GM23338 (cell line): ENCODE data around the gene PTAFR. TPM values are rescaled to one million over a fixed set of nuclear protein-coding genes. Genes with fewer than 3 reads are reported as not detected.

Experiments
- ATAC-seq: fragments of 200-7000 bp; cut with Tn5 transposase; 3 replicates; pipeline ENCODE4 v1.9.1; 2020
- DNase-seq: peaks from one replicate; pipeline ENCODE4 v3.0.0-alpha.2; 2015; ENCODE audit warnings: low spot score
- H2AFZ ChIP-seq: fragments of 200-600 bp; sonication (generic); 2 replicates; pipeline ENCODE4 v1.8.0; 2016; ENCODE audit warnings: antibody characterized with exemption, mild to moderate bottlenecking, moderate library complexity
- H3F3A ChIP-seq: fragments of 200-600 bp; sonication (generic); replicated peaks from 2 replicates; pipeline ENCODE4 v1.8.0; 2017; ENCODE audit warnings: antibody characterized with exemption, mixed run types, low read depth
- H3K27ac ChIP-seq: fragments of 200-600 bp; sonication (generic); 2 replicates; pipeline ENCODE4 v1.6.1; 2016; ENCODE audit warnings: low read depth
- H3K27me3 ChIP-seq: fragments of 200-600 bp; sonication (generic); 2 replicates; pipeline ENCODE4 v1.8.0; 2016; ENCODE audit warnings: mild to moderate bottlenecking, mixed run types, moderate library complexity; ENCODE audit not compliant: insufficient read depth
- H3K36me3 ChIP-seq: fragments of 200-600 bp; sonication (generic); 2 replicates; pipeline ENCODE4 v1.8.0; 2016; ENCODE audit warnings: mild to moderate bottlenecking; ENCODE audit not compliant: insufficient read depth
- H3K4me1 ChIP-seq: fragments of 200-600 bp; sonication (generic); 2 replicates; pipeline ENCODE4 v1.8.0; 2016; ENCODE audit warnings: mild to moderate bottlenecking, moderate library complexity; ENCODE audit not compliant: insufficient read depth
- H3K4me2 ChIP-seq: fragments of 200-600 bp; sonication (generic); 2 replicates; pipeline ENCODE4 v1.7.1; 2017; ENCODE audit warnings: mixed run types
- H3K4me3 ChIP-seq: fragments of 200-600 bp; sonication (generic); 2 replicates; pipeline ENCODE4 v1.6.1; 2016; ENCODE audit warnings: mixed run types
- H3K79me2 ChIP-seq: fragments of 200-600 bp; sonication (generic); replicated peaks from 2 replicates; pipeline ENCODE4 v1.8.0; 2017; ENCODE audit warnings: mild to moderate bottlenecking; ENCODE audit not compliant: insufficient read depth
- H3K9me2 ChIP-seq: fragments of 200-600 bp; sonication (generic); 2 replicates; pipeline ENCODE4 v1.8.0; 2017; ENCODE audit not compliant: insufficient read depth
- H4K20me1 ChIP-seq: fragments of 200-600 bp; sonication (generic); replicated peaks from 2 replicates; pipeline ENCODE4 v1.8.0; 2017; ENCODE audit warnings: mild to moderate bottlenecking; ENCODE audit not compliant: insufficient read depth
- H3K27ac Mint-ChIP-seq: 2 replicates; pipeline ENCODE4 v1.8.0; 2020; ENCODE audit warnings: inconsistent platforms, mild to moderate bottlenecking, moderate library complexity, mixed read lengths
- H3K27me3 Mint-ChIP-seq: 3 replicates; pipeline ENCODE4 v1.8.0; 2022; ENCODE audit warnings: low read depth, mild to moderate bottlenecking, moderate library complexity, mixed read lengths, inconsistent platforms; ENCODE audit not compliant: insufficient read depth, poor library complexity
- H3K36me3 Mint-ChIP-seq: 3 replicates; pipeline ENCODE4 v1.8.0; 2021; ENCODE audit warnings: low read depth, mild to moderate bottlenecking, inconsistent platforms, moderate library complexity, mixed read lengths
- H3K4me1 Mint-ChIP-seq: 3 replicates; pipeline ENCODE4 v1.8.0; 2020; ENCODE audit warnings: mild to moderate bottlenecking, inconsistent platforms, mixed read lengths
- H3K4me3 Mint-ChIP-seq: 3 replicates; pipeline ENCODE4 v1.8.0; 2021; ENCODE audit warnings: moderate library complexity, mild to moderate bottlenecking, inconsistent platforms, mixed read lengths
- H3K9me3 Mint-ChIP-seq: 3 replicates; pipeline ENCODE4 v1.8.0; 2020; ENCODE audit warnings: moderate library complexity, mild to moderate bottlenecking, inconsistent platforms, mixed read lengths
- CREB1 ChIP-seq: fragments of 250-450 bp; sonication (Bioruptor Pico); IDR thresholded peaks from 2 replicates; pipeline ENCODE4 v1.5.0; 2020; ENCODE audit warnings: low read depth, mild to moderate bottlenecking, moderate library complexity
- EZH2 ChIP-seq: fragments of 200-600 bp; sonication (generic); IDR thresholded peaks from one replicate; pipeline ENCODE4 v1.8.0; 2017; ENCODE audit warnings: antibody characterized with exemption, mild to moderate bottlenecking, low read depth; ENCODE audit not compliant: unreplicated experiment
- EZH2phosphoT487 ChIP-seq: fragments of 200-600 bp; sonication (generic); IDR thresholded peaks from one replicate; pipeline ENCODE4 v1.8.1; 2018; ENCODE audit warnings: antibody characterized with exemption; ENCODE audit not compliant: unreplicated experiment
- NANOG ChIP-seq: IDR thresholded peaks from 2 replicates; pipeline ENCODE4 v1.6.1; 2016; ENCODE audit warnings: antibody characterized with exemption, borderline replicate concordance
- STAT1 ChIP-seq: IDR thresholded peaks from one replicate; pipeline ENCODE4 v1.6.1; 2016; ENCODE audit warnings: antibody characterized with exemption; ENCODE audit not compliant: unreplicated experiment
- ZNF114 ChIP-seq: fragments of 250-450 bp; sonication (Bioruptor Pico); IDR thresholded peaks from 2 replicates; pipeline ENCODE4 v1.5.0; 2020; ENCODE audit warnings: mild to moderate bottlenecking, moderate library complexity
- ZNF331 ChIP-seq: fragments of 250-450 bp; sonication (Bioruptor Pico); IDR thresholded peaks from 2 replicates; pipeline ENCODE4 v1.5.0; 2020; ENCODE audit warnings: low read depth, mild to moderate bottlenecking, moderate library complexity
- polyA plus RNA-seq: library from polyadenylated mRNA; unstranded; fragments of >200 nt; fragmentation: Nextera tagmentation; extraction: Ambion mirVana; gene quantifications from 2 replicates; pipeline ENCODE4 v1.2.1, GENCODE V29; 2016
- total RNA-seq: library from RNA; depleted of rRNA; stranded (reverse); fragments of >200 nt; shearing (Covaris generic); gene quantifications from 2 replicates; pipeline ENCODE4 v1.2.3, GENCODE V29; 2014
- TF ChIP-seq, protein P1 (sequence below): fragments of 250-450 bp; sonication (Bioruptor Pico); IDR thresholded peaks from 2 replicates; pipeline ENCODE4 v1.5.0; 2020; ENCODE audit warnings: mild to moderate bottlenecking, moderate library complexity
- TF ChIP-seq, protein P2 (sequence below), 2 experiments: fragments of 200-600 bp in 1 of 2; sonication (generic) in 1 of 2; conservative IDR thresholded peaks; 2 replicates each; pipeline versions ENCODE4 v1.5.1 to v1.6.1; 2016 to 2017; ENCODE audit warnings: antibody characterized with exemption in 2 of 2, low read depth in 2 of 2, mild to moderate bottlenecking in 2 of 2, moderate library complexity in 1 of 2
- TF ChIP-seq, protein P3 (sequence below): IDR thresholded peaks from 2 replicates; pipeline ENCODE4 v1.6.1; 2016; ENCODE audit warnings: antibody characterized with exemption

The PTAFR gene
- total and polyA plus RNA-seq, 2 experiments from 2014 or later = 0.29 to 0.76 TPM

DNA sequence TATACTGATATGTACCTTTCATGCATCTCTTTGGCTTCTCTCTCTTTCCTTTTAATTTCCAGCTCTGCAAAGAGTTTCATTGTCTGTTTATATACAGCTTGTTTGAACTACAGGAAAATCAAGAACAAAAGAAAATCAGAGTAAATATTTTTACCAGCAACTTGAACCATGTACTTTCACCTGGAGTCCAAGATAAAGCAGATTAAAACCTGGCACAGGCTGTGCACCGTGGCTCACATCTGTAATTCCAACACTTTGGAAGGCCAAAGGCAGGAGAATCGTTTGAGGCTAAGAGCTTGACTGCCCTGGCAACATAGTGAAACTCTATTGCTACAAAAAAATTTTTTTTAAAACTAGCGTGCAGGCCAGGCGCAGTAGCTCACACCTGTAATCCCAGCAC lies 28.8 kb upstream of the PTAFR start:
- H3K9me2 ChIP-seq = no peaks in the 10 kb centered on the region
- Mint-ChIP-seq H3K4me3 (no peak overlapping the region), H3K27me3 (no peaks in the 10 kb centered on the region), H3K36me3 (peaks cover 72% of the 10 kb centered on the region), H3K4me1 (peaks cover 4% of the 10 kb centered on the region; the same call in 1 of the 3 replicates), H3K9me3 (no peaks in the 10 kb centered on the region), H3K27ac (no peak overlapping the region)
- H3K79me2 ChIP-seq = peaks cover 9% of the 10 kb centered on the region; the same call in 1 of the 2 replicates
- no peaks in the 10 kb centered on the region for H3K4me1 ChIP-seq
- H3K4me2 ChIP-seq = no peak overlapping the region
- H2AFZ ChIP-seq = no peak overlapping the region
- no peak overlapping the region for H3K27ac ChIP-seq
- 0 out of 2 replicates have a peak, but pooled peaks cover 2% of the 10 kb centered on the region for H4K20me1 ChIP-seq
- no peaks in the 10 kb centered on the region for H3K27me3 ChIP-seq
- H3F3A ChIP-seq = peaks cover 1% of the 10 kb centered on the region; the same call in 1 of the 2 replicates
- TF ChIP-seq ZNF331 (CRISPR knock-in tag) (no peak), CREB1 (CRISPR knock-in tag) (no peak)
- TF ChIP-seq, protein P1, sequence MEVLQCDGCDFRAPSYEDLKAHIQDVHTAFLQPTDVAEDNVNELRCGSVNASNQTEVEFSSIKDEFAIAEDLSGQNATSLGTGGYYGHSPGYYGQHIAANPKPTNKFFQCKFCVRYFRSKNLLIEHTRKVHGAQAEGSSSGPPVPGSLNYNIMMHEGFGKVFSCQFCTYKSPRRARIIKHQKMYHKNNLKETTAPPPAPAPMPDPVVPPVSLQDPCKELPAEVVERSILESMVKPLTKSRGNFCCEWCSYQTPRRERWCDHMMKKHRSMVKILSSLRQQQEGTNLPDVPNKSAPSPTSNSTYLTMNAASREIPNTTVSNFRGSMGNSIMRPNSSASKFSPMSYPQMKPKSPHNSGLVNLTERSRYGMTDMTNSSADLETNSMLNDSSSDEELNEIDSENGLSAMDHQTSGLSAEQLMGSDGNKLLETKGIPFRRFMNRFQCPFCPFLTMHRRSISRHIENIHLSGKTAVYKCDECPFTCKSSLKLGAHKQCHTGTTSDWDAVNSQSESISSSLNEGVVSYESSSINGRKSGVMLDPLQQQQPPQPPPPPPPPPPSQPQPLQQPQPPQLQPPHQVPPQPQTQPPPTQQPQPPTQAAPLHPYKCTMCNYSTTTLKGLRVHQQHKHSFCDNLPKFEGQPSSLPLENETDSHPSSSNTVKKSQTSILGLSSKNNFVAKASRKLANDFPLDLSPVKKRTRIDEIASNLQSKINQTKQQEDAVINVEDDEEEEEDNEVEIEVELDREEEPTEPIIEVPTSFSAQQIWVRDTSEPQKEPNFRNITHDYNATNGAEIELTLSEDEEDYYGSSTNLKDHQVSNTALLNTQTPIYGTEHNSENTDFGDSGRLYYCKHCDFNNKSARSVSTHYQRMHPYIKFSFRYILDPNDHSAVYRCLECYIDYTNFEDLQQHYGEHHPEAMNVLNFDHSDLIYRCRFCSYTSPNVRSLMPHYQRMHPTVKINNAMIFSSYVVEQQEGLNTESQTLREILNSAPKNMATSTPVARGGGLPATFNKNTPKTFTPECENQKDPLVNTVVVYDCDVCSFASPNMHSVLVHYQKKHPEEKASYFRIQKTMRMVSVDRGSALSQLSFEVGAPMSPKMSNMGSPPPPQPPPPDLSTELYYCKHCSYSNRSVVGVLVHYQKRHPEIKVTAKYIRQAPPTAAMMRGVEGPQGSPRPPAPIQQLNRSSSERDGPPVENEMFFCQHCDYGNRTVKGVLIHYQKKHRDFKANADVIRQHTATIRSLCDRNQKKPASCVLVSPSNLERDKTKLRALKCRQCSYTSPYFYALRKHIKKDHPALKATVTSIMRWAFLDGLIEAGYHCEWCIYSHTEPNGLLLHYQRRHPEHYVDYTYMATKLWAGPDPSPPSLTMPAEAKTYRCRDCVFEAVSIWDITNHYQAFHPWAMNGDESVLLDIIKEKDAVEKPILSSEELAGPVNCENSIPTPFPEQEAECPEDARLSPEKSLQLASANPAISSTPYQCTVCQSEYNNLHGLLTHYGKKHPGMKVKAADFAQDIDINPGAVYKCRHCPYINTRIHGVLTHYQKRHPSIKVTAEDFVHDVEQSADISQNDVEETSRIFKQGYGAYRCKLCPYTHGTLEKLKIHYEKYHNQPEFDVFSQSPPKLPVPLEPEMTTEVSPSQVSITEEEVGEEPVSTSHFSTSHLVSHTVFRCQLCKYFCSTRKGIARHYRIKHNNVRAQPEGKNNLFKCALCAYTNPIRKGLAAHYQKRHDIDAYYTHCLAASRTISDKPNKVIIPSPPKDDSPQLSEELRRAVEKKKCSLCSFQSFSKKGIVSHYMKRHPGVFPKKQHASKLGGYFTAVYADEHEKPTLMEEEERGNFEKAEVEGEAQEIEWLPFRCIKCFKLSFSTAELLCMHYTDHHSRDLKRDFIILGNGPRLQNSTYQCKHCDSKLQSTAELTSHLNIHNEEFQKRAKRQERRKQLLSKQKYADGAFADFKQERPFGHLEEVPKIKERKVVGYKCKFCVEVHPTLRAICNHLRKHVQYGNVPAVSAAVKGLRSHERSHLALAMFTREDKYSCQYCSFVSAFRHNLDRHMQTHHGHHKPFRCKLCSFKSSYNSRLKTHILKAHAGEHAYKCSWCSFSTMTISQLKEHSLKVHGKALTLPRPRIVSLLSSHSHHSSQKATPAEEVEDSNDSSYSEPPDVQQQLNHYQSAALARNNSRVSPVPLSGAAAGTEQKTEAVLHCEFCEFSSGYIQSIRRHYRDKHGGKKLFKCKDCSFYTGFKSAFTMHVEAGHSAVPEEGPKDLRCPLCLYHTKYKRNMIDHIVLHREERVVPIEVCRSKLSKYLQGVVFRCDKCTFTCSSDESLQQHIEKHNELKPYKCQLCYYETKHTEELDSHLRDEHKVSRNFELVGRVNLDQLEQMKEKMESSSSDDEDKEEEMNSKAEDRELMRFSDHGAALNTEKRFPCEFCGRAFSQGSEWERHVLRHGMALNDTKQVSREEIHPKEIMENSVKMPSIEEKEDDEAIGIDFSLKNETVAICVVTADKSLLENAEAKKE (CRISPR knock-in tag) = no peak
- ATAC-seq = no peak
- H3K36me3 ChIP-seq = peaks cover 56% of the 10 kb centered on the region
- no peak overlapping the region for H3K4me3 ChIP-seq
- DNase-seq = no peak

DNA sequence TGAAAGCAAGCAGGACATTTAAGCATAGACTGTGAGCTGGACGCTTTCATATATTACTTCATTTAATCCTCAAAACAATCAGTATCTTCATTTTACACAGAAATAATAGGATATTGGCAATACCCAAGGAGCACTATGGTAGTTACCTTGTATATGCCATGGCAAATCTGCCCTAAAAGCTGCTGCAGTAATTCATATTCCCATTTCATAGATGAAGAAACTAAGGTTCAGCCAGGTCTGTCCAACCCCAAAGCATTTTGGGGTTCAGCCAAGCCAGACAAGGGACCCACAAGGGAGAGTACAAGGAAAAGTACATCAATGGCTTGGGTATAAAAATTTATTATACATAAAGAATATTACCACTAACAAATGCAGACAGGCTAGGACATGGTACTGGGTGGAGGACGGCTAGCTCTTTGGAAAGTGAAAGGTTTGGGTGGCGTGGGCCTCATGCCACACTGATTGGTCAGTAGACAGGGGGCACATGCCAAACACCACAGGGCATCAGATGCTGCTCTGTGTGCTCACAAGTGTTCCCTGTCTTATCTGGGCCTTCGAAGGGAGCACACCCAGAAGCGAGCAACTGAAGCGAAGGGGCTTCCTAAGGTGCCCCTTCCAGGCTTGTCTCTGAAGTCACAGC lies 23.9 kb upstream of the PTAFR start:
- no peak overlapping the region for H3K4me2 ChIP-seq
- no peaks in the 10 kb centered on the region for H3K9me2 ChIP-seq
- no peak overlapping the region for H3K27ac ChIP-seq
- no peak for DNase-seq
- Mint-ChIP-seq H3K4me1 (peaks cover 19% of the 10 kb centered on the region), H3K9me3 (no peaks in the 10 kb centered on the region), H3K36me3 (peaks cover 64% of the 10 kb centered on the region), H3K27ac (no peak overlapping the region), H3K4me3 (no peak overlapping the region), H3K27me3 (peaks cover 10% of the 10 kb centered on the region)
- H3K4me3 ChIP-seq = no peak overlapping the region
- H3K4me1 ChIP-seq = peaks cover 24% of the 10 kb centered on the region
- no peaks in the 10 kb centered on the region for H3K79me2 ChIP-seq
- H3K36me3 ChIP-seq = peaks cover 46% of the 10 kb centered on the region
- ATAC-seq = no peak
- peaks cover 21% of the 10 kb centered on the region; the same call in 1 of the 2 replicates for H3F3A ChIP-seq
- H2AFZ ChIP-seq = no peak overlapping the region
- no peaks in the 10 kb centered on the region for H3K27me3 ChIP-seq
- H4K20me1 ChIP-seq = peaks cover 2% of the 10 kb centered on the region; the same call in 1 of the 2 replicates
- TF ChIP-seq, protein P2, sequence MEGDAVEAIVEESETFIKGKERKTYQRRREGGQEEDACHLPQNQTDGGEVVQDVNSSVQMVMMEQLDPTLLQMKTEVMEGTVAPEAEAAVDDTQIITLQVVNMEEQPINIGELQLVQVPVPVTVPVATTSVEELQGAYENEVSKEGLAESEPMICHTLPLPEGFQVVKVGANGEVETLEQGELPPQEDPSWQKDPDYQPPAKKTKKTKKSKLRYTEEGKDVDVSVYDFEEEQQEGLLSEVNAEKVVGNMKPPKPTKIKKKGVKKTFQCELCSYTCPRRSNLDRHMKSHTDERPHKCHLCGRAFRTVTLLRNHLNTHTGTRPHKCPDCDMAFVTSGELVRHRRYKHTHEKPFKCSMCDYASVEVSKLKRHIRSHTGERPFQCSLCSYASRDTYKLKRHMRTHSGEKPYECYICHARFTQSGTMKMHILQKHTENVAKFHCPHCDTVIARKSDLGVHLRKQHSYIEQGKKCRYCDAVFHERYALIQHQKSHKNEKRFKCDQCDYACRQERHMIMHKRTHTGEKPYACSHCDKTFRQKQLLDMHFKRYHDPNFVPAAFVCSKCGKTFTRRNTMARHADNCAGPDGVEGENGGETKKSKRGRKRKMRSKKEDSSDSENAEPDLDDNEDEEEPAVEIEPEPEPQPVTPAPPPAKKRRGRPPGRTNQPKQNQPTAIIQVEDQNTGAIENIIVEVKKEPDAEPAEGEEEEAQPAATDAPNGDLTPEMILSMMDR (conservative IDR thresholded peaks at IDR 0.05; ENCODE audit: low read depth in 2 of 2) = no peak
- TF ChIP-seq NANOG (no peak), ZNF114 (CRISPR knock-in tag) (no peak), EZH2phosphoT487 (no peak), EZH2 (no peak), STAT1 (no peak), CREB1 (CRISPR knock-in tag) (no peak)
- TF ChIP-seq, protein P3, sequence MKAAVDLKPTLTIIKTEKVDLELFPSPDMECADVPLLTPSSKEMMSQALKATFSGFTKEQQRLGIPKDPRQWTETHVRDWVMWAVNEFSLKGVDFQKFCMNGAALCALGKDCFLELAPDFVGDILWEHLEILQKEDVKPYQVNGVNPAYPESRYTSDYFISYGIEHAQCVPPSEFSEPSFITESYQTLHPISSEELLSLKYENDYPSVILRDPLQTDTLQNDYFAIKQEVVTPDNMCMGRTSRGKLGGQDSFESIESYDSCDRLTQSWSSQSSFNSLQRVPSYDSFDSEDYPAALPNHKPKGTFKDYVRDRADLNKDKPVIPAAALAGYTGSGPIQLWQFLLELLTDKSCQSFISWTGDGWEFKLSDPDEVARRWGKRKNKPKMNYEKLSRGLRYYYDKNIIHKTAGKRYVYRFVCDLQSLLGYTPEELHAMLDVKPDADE = no peak
